HG03103 (cell line): ENCODE data around the gene PPTC7.
A peak's percentile ranks its signal among the peaks of the same experiment; 100 is the strongest.
"Not testable (repeated sequence)": the region's sequence is repeated elsewhere in the genome, so short reads cannot be mapped to it uniquely, and the experiment has no call there.

ENCODE experiments used
- ATAC-seq: cut with Tn5 transposase; IDR thresholded peaks from one replicate; pipeline ENCODE4 v1.9.1; 2021; ENCODE audit warnings: low read depth; ENCODE audit not compliant: unreplicated experiment

PPTC7 gene

GRCh38 chr12:110583137-110584059 is at the start of gene PPTC7:
TSS of gene PPTC7 (minus strand) at chr12:110583318. CDS start at chr12:110583031, 287 bp downstream.
- ATAC-seq, result peak; percentile 84

GRCh38 chr12:110627500-110628195 is 44.5 kb upstream of the PPTC7 start:
- ATAC-seq, result no peak

GRCh38 chr12:110622582-110622981 is 39.5 kb upstream of the PPTC7 start:
- ATAC-seq, result no peak

GRCh38 chr12:110619534-110619953 is 36.4 kb upstream of the PPTC7 start:
- no peak for ATAC-seq

- no peak for ATAC-seq
Observed at GRCh38 chr12:110616471-110617115, 33.5 kb upstream of the PPTC7 start.

GRCh38 chr12:110615171-110615570 is 32.1 kb upstream of the PPTC7 start:
- ATAC-seq, result no peak

GRCh38 chr12:110613771-110614684 is 30.9 kb upstream of the PPTC7 start, which contains the start of gene TCTN1:
TSS of gene TCTN1 (plus strand) at chr12:110614129. CDS start at chr12:110614183, 54 bp downstream.
- ATAC-seq, result peak; percentile 92

- no peak for ATAC-seq
Observed at GRCh38 chr12:110613071-110613770, 30.1 kb upstream of the PPTC7 start.

- no peak for ATAC-seq
Observed at GRCh38 chr12:110606253-110606611, 23.1 kb upstream of the PPTC7 start.

GRCh38 chr12:110602085-110602814 is 19.1 kb upstream of the PPTC7 start:
- not testable (repeated sequence) for ATAC-seq

- ATAC-seq, result no peak
Observed at GRCh38 chr12:110600254-110600653, 17.1 kb upstream of the PPTC7 start.

GRCh38 chr12:110599334-110599733 is 16.2 kb upstream of the PPTC7 start:
- ATAC-seq, result no peak

GRCh38 chr12:110597885-110598284 is 14.8 kb upstream of the PPTC7 start:
- ATAC-seq, result no peak

GRCh38 chr12:110592919-110593318 is 9.8 kb upstream of the PPTC7 start:
- ATAC-seq, result not testable (repeated sequence)

GRCh38 chr12:110592078-110592477 is 9.0 kb upstream of the PPTC7 start:
- no peak for ATAC-seq

GRCh38 chr12:110591451-110592051 is 8.4 kb upstream of the PPTC7 start:
- ATAC-seq, result no peak

GRCh38 chr12:110590806-110591326 is 7.7 kb upstream of the PPTC7 start:
- ATAC-seq, result no peak

- no peak for ATAC-seq
Observed at GRCh38 chr12:110590059-110590458, 6.9 kb upstream of the PPTC7 start.
